HG02973 (cell line): Measurements from ENCODE around the gene KRTAP9-3.
"Not testable (repeated sequence)": the region's sequence is repeated elsewhere in the genome, so short reads cannot be mapped to it uniquely, and the experiment has no call there.

Experiments used
- ATAC-seq: cut with Tn5 transposase; IDR thresholded peaks from one replicate; pipeline ENCODE4 v1.9.1; 2021; ENCODE audit warnings: moderate library complexity; ENCODE audit not compliant: unreplicated experiment

KRTAP9-3 gene, protein sequence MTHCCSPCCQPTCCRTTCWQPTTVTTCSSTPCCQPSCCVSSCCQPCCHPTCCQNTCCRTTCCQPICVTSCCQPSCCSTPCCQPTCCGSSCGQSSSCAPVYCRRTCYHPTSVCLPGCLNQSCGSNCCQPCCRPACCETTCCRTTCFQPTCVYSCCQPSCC

DNA sequence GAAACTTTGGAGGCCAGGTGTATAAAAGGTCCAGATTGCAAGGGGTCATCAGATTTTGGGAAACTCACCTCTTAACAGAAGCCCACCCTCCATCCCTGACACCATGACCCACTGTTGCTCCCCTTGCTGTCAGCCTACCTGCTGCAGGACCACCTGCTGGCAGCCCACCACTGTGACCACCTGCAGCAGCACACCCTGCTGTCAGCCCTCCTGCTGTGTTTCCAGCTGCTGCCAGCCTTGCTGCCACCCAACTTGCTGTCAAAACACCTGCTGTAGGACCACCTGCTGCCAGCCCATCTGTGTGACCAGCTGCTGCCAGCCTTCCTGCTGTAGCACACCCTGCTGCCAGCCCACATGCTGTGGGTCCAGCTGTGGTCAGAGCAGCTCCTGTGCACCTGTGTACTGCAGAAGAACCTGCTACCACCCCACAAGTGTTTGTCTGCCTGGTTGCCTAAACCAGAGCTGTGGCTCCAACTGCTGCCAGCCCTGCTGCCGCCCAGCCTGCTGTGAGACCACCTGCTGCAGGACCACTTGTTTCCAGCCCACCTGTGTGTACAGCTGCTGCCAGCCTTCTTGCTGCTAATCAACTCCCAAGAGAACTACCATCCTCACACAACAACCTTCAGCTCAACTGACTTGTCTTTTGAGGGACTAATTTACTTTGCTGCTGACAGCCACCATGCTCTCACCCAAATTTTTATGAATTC, at the start of gene KRTAP9-3:
KRTAP9-3 (plus strand) TSS at position 51 of the 707 bp plus-strand sequence; CDS start at position 104, 53 bp downstream.
- ATAC-seq: not testable (repeated sequence)

DNA sequence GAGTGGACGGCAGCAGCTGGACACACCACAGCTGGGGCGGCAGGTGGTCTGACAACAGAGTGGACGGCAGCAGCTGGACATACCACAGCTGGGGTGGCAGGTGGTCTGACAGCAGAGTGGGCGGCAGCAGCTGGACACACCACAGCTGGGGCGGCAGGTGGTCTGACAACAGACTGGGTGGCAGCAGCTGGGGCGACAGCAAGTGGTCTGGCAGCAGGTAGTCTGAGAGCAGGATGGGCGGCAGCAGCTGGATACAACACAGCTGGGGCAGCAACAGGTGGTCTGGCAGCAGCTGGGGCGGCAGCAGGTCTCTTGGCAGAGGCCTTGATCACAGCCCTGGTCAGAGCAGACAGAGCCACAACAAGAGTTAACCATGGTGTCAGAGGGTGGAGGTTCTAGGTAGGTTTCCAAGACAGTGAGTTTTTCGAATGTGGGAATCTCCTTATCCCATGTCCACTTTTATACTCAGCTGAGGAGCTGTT, 47.7 kb upstream of the KRTAP9-3 start, which contains the start of gene KRTAP4-1:
KRTAP4-1 (minus strand) TSS at position 432 of the 482 bp plus-strand sequence; CDS start at position 375, 57 bp downstream.
- ATAC-seq: no peak

DNA sequence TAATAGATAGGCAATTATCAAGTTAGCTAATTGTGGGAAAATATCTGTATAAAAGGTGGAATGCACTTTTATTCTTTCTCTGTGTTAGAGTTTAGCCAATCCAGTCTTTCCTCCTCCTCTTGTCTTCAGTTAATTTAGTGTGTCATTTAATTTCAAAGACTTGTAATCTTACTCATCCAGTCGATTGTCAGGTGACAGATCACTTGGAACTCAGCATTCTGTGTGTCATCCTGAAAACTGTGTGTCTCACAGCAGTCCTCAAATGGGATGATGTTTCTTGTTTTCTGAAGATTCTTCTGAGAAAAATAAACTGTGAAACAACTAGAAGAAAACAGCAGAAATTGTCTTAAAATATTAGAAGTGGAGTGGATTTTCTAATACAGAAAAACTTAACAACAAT, 47.2 kb upstream of the KRTAP9-3 start:
- no peak for ATAC-seq

DNA sequence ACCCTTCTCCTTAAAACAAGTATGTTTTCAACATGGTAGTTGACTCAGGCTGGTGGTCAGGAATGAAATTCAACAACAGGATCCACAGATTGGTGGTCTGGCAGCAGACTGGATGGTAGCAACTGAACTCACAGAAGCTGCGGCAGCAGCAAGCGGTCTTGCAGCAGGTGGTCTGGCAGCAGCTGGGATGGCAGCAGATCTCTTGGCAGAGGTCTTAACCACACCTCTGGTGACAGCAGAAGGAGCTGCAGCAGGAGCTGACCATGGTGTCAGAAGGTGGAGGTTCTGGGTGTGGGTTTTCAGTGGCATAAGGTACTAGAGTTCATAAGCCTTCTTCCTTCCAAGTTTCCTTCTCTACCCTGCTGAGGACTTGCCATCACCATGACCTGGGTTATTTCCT, 45.4 kb upstream of the KRTAP9-3 start:
- no peak for ATAC-seq

DNA sequence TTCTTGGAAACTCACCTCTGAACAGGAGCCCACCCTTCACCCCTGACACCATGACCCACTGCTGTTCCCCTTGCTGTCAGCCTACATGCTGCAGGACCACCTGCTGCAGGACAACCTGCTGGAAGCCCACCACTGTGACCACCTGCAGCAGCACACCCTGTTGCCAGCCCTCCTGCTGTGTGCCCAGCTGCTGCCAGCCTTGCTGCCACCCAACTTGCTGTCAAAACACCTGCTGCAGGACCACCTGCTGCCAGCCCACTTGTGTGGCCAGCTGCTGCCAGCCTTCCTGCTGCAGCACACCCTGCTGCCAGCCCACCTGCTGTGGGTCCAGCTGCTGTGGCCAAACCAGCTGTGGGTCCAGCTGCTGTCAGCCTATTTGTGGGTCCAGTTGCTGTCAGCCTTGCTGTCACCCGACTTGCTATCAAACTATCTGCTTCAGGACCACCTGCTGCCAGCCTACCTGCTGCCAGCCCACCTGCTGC, 42.4 kb upstream of the KRTAP9-3 start, which contains the start of gene KRTAP9-1:
KRTAP9-1 (plus strand) TSS at position 51 of the 482 bp plus-strand sequence; CDS start at position 51, 0 bp downstream.
- ATAC-seq: not testable (repeated sequence)

DNA sequence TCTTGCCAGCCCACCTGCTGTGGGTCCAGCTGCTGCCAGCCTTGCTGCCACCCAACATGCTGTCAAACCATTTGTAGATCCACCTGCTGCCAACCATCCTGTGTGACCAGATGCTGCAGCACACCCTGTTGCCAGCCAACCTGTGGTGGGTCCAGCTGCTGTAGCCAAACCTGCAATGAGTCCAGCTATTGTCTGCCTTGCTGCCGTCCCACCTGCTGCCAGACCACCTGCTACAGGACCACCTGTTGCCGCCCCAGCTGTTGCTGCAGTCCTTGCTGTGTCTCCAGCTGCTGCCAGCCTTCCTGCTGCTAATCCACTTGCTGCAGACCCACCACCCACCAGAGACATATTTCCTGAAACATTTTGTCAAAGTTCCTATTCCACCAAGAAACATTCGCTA, 41.9 kb upstream of the KRTAP9-3 start:
- ATAC-seq: no peak

DNA sequence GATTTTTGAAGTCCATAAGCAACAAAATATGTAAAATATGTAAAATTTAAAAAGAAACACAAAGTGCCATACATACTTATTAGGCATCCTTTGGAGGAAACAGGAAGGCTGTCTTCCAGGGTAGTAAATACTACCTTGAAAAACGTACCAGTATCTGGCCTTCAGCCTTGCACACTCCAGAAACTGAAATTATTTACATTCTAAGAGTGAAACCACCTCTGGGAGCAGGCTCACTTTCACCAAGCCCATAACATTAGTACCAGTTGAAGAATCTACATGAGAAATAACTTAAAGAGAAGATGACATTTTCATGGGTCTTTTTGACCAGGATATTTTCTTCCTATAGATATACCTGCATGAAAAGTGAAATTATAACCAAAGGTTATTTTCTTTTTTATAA, 36.2 kb upstream of the KRTAP9-3 start:
- ATAC-seq: no peak

DNA sequence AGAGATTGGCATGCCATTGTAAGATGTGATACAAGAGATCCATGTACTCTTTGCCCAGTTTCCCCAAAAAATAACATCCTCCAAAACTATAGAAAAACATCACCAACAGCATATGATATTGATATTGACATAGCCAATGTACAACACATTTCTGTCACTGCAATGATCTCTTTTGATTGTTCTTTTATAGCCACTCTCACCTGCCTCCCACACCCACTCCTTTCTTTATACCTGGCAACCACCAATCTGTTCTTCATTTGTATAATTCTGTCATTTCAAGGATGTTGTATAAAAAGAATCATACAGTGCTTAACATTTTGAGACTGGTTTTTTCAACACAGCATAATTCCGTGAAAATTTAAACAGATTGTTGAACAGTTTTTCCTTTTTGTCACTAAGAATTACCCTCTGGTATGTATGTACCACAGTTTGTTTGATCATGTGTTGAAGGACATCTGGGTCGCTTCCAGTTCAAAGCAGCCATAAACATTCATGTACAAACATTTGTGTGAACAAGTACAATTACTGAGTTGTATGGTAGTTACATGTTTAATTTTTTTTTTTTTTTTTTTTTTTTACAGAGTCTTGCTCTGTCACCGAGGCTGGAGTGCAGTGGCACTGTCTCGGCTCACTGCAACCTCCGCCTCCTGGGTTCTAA, 32.7 kb upstream of the KRTAP9-3 start:
- ATAC-seq: no peak

DNA sequence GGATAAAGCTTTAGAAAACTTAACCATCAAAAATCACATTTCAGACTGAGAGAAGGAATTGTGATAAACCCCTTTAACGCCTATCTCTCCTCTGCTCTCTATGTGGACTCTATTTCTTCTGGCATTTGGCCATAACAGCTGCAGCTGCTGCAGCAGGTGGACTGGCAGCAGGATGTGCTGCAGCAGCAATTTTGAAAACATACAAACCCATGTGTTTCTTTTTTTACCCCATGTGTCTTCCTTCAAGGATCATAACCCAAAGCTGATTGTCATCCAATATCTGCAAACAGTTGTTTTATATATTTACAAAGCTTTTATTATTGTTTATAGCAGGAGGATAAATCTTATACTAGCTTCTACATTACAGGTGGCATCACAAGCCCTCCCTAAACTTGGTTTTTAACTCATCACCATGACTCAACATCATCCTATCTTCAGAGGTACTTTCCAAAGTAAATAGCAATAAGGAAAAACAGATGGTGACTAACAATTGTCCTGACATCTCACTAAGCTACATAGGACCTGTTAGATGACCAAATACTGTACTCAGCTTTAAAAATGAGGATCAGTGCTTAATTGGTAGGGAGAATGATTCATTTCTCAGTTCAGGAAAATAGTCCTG, 20.3 kb upstream of the KRTAP9-3 start:
- ATAC-seq: no peak

DNA sequence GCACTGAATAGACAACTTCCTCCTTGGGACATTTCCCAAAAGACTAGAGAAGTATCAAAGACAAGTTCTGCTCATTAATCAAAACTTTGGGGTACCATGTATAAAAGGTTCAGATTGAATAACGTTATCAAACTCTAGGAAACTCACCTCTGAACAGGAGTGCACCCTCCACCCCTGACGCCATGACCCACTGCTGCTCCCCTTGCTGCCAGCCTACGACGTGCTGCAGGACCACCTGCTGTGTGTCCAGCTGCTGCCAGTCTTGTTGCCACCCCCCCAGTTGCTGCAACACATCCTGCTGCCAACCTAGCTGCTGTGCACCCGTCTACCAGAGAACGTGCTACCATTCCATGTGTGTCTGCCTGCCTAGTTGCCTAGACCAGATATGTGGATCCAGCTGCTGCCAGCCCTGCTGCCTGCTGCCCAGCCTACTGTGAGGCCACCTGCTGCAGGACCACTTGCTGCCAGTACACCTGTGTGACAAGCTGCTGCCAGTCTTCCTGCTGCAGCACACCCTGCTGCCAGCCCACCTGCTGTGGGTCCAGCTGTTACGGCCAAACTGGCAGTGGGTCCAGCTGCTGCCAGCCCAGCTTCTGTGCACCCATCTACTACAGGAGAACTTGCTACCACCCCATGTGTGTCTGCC, 19.6 kb upstream of the KRTAP9-3 start:
- no peak for ATAC-seq

DNA sequence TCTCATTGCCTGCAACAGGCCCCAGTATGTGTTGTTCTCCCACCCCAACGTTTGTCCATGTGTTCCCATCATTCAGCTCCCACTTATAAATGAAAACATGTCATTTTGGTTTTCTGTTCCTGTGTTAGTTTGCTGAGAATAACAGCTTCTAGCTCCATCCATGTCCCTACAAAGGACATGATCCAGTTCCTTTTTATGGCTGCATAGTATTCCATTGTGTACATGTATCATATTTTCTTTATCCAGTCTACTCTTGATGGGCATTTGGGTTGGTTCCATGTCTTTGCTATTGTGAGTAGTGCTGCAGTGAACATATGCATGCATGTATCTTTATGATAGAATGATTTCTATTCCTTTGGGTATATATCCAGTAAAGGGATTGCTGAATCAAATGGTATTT, 16.6 kb upstream of the KRTAP9-3 start:
- no peak for ATAC-seq

DNA sequence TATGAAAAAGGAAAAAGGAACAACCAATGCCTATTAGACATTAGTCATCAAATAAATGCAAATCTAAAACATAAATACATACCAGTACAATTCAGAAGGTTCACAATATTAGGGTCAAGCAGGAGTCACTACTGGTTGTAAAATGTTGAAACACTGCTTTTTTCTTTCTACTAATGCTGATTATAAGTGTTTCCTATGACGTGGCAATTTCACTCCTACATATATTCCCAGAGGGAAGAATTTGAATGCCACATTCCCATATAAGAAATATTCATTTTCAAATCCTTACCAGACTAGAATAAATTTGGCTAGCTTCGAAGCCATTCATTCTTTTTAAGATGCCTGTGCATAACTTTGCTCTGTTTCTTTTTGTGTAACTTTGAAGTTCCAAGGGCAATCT, 8.4 kb upstream of the KRTAP9-3 start:
- ATAC-seq: no peak

DNA sequence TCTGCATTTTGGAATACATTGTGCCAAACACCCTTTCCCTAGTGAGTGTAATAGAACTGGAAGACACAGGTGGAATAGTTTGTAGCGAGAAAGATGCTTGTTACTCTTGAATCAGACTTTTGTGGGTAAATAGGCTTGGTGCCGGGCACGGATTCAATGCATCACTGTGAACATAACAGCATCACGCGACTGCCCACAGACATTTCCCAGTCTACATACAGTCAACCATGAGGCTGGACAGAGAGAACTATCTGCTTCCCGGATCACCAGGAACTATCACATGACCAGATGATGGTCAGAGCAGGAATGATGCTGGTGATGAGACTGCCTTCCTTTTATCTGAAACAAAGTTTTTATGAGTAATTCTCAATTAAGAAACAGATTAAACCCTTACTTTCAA, 6.2 kb upstream of the KRTAP9-3 start:
- ATAC-seq: no peak

DNA sequence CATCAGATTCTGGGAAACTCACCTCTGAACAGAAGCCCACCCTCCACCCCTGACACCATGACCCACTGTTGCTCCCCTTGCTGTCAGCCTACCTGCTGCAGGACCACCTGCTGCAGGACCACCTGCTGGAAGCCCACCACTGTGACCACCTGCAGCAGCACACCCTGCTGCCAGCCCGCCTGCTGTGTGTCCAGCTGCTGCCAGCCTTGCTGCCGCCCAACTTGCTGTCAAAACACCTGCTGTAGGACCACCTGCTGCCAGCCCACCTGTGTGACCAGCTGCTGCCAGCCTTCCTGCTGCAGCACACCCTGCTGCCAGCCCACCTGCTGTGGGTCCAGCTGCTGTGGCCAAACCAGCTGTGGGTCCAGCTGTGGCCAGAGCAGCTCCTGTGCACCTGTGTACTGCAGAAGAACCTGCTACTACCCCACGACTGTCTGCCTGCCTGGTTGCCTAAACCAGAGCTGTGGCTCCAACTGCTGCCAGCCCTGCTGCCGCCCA, 5.6 kb upstream of the KRTAP9-3 start, which contains the start of gene KRTAP9-2:
KRTAP9-2 (plus strand) TSS at position 51 of the 498 bp plus-strand sequence; CDS start at position 58, 7 bp downstream.
- ATAC-seq: not testable (repeated sequence)

DNA sequence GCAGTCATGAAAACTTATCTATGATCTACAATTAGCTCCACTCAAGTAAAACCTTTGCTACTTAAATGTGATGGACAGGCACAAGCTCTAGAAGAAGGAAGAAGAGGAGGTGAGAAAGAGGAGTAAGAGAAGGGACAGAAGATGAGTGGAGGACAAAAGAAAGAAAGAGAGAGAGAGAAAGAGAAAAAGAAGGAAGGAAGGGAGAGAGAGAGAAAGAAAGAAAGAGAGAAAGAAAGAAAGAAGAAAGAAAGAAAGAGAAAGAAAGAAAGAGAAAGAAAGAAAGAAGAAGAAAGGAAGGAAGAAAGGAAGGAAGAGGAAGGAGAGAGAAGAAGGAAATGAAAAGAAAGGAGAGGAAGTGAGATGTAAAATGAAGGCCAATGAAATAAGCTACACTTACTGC, 2.2 kb upstream of the KRTAP9-3 start:
- ATAC-seq: no peak

DNA sequence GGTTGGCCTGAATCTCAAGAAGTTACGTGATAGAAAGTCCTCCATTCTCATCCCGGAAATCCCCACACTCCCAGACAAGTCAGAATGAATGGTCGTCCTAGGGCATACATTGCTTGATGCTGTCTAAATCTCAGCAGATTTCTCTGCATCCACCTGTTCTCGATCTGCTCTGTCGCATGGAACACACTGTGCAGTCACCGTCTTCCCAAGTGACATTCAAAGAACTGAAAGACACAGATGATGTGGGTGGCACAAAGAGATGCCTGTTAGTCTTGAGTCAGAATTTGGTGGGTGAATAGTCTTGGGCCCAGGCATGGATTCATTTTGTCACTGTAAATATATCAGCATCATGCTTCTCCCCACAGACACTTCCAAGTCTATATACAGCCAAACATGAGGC, 518 bp upstream of the KRTAP9-3 start:
- ATAC-seq: no peak

DNA sequence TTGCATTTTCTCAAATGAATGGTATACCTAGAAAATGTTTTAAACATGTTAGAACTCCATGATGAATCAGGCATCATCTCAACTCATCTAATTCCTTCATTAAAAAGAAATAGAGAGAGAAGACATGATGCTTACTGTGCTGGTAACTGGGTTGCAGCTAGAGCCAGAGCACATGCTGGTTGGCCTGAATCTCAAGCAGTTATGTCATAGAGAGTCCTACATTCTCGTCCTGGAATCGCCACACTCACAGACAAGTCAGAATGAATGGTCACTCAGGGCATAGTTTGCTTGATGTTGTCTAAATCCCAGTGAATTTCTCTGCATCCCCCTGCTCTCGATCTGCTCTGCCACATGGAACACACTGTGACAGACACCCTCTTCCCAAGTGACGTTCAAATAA, 4.9 kb downstream of the KRTAP9-3 start:
- ATAC-seq: not testable (repeated sequence)

DNA sequence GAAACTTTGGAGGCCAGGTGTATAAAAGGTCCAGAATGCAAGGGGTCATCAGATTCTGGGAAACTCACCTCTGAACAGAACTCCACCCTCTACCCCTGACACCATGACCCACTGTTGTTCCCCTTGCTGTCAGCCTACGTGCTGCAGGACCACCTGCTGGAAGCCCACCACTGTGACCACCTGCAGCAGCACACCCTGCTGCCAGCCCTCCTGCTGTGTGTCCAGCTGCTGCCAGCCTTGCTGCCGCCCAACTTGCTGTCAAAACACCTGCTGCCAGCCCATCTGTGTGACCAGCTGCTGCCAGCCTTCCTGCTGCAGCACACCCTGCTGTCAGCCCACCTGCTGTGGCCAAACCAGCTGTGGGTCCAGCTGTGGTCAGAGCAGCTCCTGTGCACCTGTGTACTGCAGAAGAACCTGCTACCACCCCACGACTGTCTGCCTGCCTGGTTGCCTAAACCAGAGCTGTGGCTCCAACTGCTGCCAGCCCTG, 5.7 kb downstream of the KRTAP9-3 start, which contains the start of gene KRTAP9-8:
KRTAP9-8 (plus strand) TSS at position 51 of the 489 bp plus-strand sequence; CDS start at position 104, 53 bp downstream.
- not testable (repeated sequence) for ATAC-seq

DNA sequence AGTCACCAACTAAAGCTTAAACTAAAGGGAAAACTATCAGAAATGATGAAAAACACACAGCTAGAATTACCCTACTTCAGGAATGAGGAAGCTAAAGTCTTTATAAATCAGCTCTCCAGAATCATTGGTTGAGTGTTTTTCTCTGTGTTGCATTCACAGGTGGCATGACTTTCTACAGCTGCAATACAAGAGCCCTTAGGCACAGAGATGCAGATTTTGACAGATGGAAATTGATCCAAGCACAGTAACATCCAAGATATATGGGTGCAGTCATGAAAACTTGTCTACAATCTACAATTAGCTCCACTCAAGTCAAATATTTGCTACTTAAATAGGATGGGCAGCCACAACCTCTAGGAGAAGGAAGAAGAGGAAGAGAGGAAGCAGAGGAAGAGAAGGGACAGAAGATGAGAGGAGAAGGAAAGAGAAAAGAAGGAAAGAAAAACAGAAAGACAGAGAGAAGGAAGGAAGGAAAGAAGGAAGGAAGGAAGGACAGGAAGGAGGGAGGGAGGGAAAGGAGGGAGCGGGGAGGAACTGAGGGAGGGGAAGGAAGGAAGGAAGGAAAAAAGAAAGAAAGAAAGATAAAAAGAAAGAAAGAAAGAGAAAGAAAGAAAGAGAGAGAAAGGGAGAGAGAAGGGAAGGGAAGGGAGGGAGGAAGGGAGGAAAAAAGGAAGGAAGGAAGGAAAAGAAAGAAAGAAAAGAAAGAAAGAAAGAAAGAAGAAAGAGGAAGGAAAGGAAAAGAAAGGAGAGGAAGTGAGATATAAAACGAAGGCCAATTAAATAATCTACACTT, 14.9 kb downstream of the KRTAP9-3 start:
- ATAC-seq: not testable (repeated sequence)
